K562 (cell line): Measurements from ENCODE around the gene WNT6. TPM values are rescaled to one million over a fixed set of nuclear protein-coding genes. Genes with fewer than 3 reads are reported as not detected.

ENCODE experiments used
- ATAC-seq: fragments of 200-7000 bp; cut with Tn5 transposase; 3 replicates; pipeline ENCODE4 v1.9.1; 2020; ENCODE audit warnings: moderate library complexity
- BruUV-seq: library from RNA; stranded (reverse); fragments of 400-500 nt; replicated peaks from 2 replicates; lab custom pipeline; 2021; lab: Mats Ljungman, UMichigan
- CTCF ChIA-PET: fragments of 300-600 bp; formaldehyde crosslinking; extraction: SDS; loops from one replicate; lab custom pipeline; 2021; ENCODE audit warnings: low intra/inter-chr PET ratio; lab: Yijun Ruan, JAX
- POLR2A ChIA-PET: fragments of 300-600, 350-650 bp; sonication (Branson Sonifier 250); formaldehyde crosslinking; extraction: SDS; loops from one replicate; lab custom pipeline; 2021; ENCODE audit warnings: antibody characterized with exemption, inconsistent platforms; lab: Yijun Ruan, JAX
- DNase-seq, 4 experiments: peaks; one replicate each; pipeline versions ENCODE4 v3.0.0 to v3.0.0-alpha.2; 2011 to 2018; ENCODE audit warnings: low spot score in 3 of 4, mixed read lengths in 3 of 4; ENCODE audit errors: extremely low read depth in 1 of 4
- FAIRE-seq: peaks from 2 replicates; lab custom pipeline; 2011; peaks lifted over from hg19 to GRCh38; lab: Jason Lieb, UNC
- H2AFZ ChIP-seq: 2 replicates; pipeline ENCODE4 v1.6.0; 2011; ENCODE audit warnings: low read depth, low read length, control low read depth, inconsistent platforms
- H3K27ac ChIP-seq: fragments of 200-600 bp; 3 replicates; pipeline ENCODE4 v1.8.0; 2011; ENCODE audit warnings: low read depth, mild to moderate bottlenecking, control low read depth, inconsistent platforms, low read length, moderate library complexity, mixed read lengths; ENCODE audit errors: extremely low read depth
- H3K27me3 ChIP-seq, 2 experiments: fragments of 300-600 bp in 1 of 2; 2 replicates in 1 of 2; 3 replicates in 1 of 2; pipeline versions ENCODE4 v1.6.0 to v1.8.0; 2011; ENCODE audit warnings: inconsistent platforms in 2 of 2, low read length in 2 of 2, mild to moderate bottlenecking in 1 of 2, mixed read lengths in 1 of 2, moderate library complexity in 1 of 2; ENCODE audit not compliant: control insufficient read depth in 2 of 2, insufficient read depth in 2 of 2
- H3K36me3 ChIP-seq: fragments of 300-600 bp; 3 replicates; pipeline ENCODE4 v1.8.0; 2011; ENCODE audit warnings: mild to moderate bottlenecking, low read length, inconsistent platforms; ENCODE audit not compliant: control insufficient read depth, insufficient read depth
- H3K4me1 ChIP-seq, 2 experiments: fragments of 200-600 bp in 1 of 2; replicated peaks in 1 of 2; 2 replicates in 1 of 2; 3 replicates in 1 of 2; pipeline versions ENCODE4 v1.5.1 to v1.8.0; 2011; ENCODE audit warnings: inconsistent platforms in 2 of 2, low read length in 2 of 2, mild to moderate bottlenecking in 1 of 2, mixed read lengths in 1 of 2, moderate library complexity in 1 of 2; ENCODE audit not compliant: control insufficient read depth in 2 of 2, insufficient read depth in 2 of 2
- H3K4me2 ChIP-seq: 2 replicates; pipeline ENCODE4 v1.6.1; 2011; ENCODE audit warnings: low read length, control low read depth, inconsistent platforms, mixed read lengths; ENCODE audit not compliant: insufficient read depth
- H3K4me3 ChIP-seq: fragments of 200-600 bp; sonication (generic), shearing (Covaris generic); 2 replicates; pipeline ENCODE4 v1.5.1; 2016; ENCODE audit warnings: control low read depth, inconsistent platforms
- H3K79me2 ChIP-seq: fragments of 200-600 bp; 3 replicates; pipeline ENCODE4 v1.8.0; 2011; ENCODE audit warnings: low read length, inconsistent platforms; ENCODE audit not compliant: control insufficient read depth, insufficient read depth
- H3K9ac ChIP-seq, 2 experiments: 2 replicates each; pipeline versions ENCODE4 v1.6.0 to v1.6.1; 2011; ENCODE audit warnings: low read depth in 2 of 2, low read length in 2 of 2, control low read depth in 1 of 2, inconsistent platforms in 1 of 2, mild to moderate bottlenecking in 1 of 2, mixed read lengths in 1 of 2; ENCODE audit not compliant: insufficient read depth in 1 of 2
- H3K9me1 ChIP-seq: one replicate; pipeline ENCODE4 v1.6.0; 2011; ENCODE audit warnings: inconsistent platforms, mild to moderate bottlenecking, low read length, moderate library complexity; ENCODE audit not compliant: control insufficient read depth, insufficient read depth
- H3K9me3 ChIP-seq: replicated peaks from 2 replicates; pipeline ENCODE4 v1.5.1; 2011; ENCODE audit warnings: low read depth, low read length, inconsistent platforms; ENCODE audit not compliant: control insufficient read depth, insufficient read depth
- H4K20me1 ChIP-seq: replicated peaks from 2 replicates; pipeline ENCODE4 v1.6.1; 2011; ENCODE audit warnings: low read length, inconsistent platforms, mixed read lengths; ENCODE audit not compliant: control insufficient read depth, insufficient read depth
- ARNT ChIP-seq, 2 experiments: fragments of 450-650 bp; IDR thresholded peaks; 2 replicates each; pipeline ENCODE4 v1.6.1; 2016; ENCODE audit warnings: mild to moderate bottlenecking in 1 of 2
- BACH1 ChIP-seq: fragments of 200-800 bp; sonication (Bioruptor generic); IDR thresholded peaks from 2 replicates; pipeline ENCODE4 v1.6.1; 2016; ENCODE audit warnings: missing genetic modification characterization, missing compliant biosample characterization
- EP400 ChIP-seq: fragments of 450-650 bp; IDR thresholded peaks from 2 replicates; pipeline ENCODE4 v1.6.1; 2017; ENCODE audit warnings: antibody characterized with exemption, mild to moderate bottlenecking, moderate library complexity
- ERF ChIP-seq: fragments of 450-650 bp; formaldehyde crosslinking; IDR thresholded peaks from 2 replicates; pipeline ENCODE4 v1.4.0; 2020; ENCODE audit warnings: mild to moderate bottlenecking, mixed read lengths
- ETV5 ChIP-seq: sonication (generic); formaldehyde crosslinking; IDR thresholded peaks from 2 replicates; pipeline ENCODE4 v1.4.0; 2020; ENCODE audit warnings: low read depth, mild to moderate bottlenecking, missing genetic modification reagents
- HOXB6 ChIP-seq: fragments of 250-450 bp; sonication (Bioruptor Pico); IDR thresholded peaks from 2 replicates; pipeline ENCODE4 v1.5.1; 2022; ENCODE audit warnings: mild to moderate bottlenecking, borderline replicate concordance
- KLF16 ChIP-seq: IDR thresholded peaks from 2 replicates; pipeline ENCODE4 v1.6.1; 2016; ENCODE audit warnings: antibody characterized with exemption
- NBN ChIP-seq: fragments of 450-650 bp; IDR thresholded peaks from 2 replicates; pipeline ENCODE4 v1.6.1; 2016; ENCODE audit warnings: low read depth, mild to moderate bottlenecking
- NCOA4 ChIP-seq: fragments of 450-650 bp; IDR thresholded peaks from 2 replicates; pipeline ENCODE4 v1.6.1; 2018; ENCODE audit warnings: mild to moderate bottlenecking; ENCODE audit not compliant: partially characterized antibody
- NCOA6 ChIP-seq: fragments of 450-650 bp; IDR thresholded peaks from 2 replicates; pipeline ENCODE4 v1.6.1; 2017; ENCODE audit warnings: mild to moderate bottlenecking
- TAF9B ChIP-seq: fragments of 450-650 bp; IDR thresholded peaks from 2 replicates; pipeline ENCODE4 v1.6.1; 2018; ENCODE audit warnings: mild to moderate bottlenecking; ENCODE audit not compliant: partially characterized antibody
- ZNF408 ChIP-seq: fragments of 250-450 bp; sonication (Bioruptor Pico); IDR thresholded peaks from 2 replicates; pipeline ENCODE4 v1.4.0; 2020; ENCODE audit warnings: low read depth, mild to moderate bottlenecking, moderate library complexity
- ZNF551 ChIP-seq: fragments of 250-450 bp; sonication (Bioruptor Pico); IDR thresholded peaks from 2 replicates; pipeline ENCODE4 v1.5.0; 2021; ENCODE audit warnings: mild to moderate bottlenecking, moderate library complexity
- WGBS: fragments of 100-300 bp; shearing (Covaris generic); methylation state at CpG from one replicate; pipeline ENCODE4 v1.1.6; 2016; ENCODE audit warnings: low coverage, mixed read lengths; ENCODE audit not compliant: insufficient coverage; ENCODE audit errors: missing lambda C conversion rate; 5-methylcytosine and 5-hydroxymethylcytosine counted together
- in situ Hi-C: fragments of 300-500 bp; cut with MboI; formaldehyde crosslinking; loops from 4 replicates; pipeline ENCODE4 v1.15.0; 2018; ENCODE audit warnings: inconsistent platforms, mixed read lengths
- intact Hi-C: fragments of 100-400 bp; cut with micrococcal nuclease; formaldehyde crosslinking; loops from 2 replicates; pipeline ENCODE4 v1.14.2; 2022
- polyA plus RNA-seq, 8 experiments: library from polyadenylated mRNA; depleted of rRNA in 4 of 8; stranded (reverse) in 5 of 8; unstranded in 3 of 8; fragments of >200 nt; fragmentation: Nextera tagmentation in 2 of 8; fragmentation: Illumina TruSeq in 1 of 8; extraction: Ambion mirVana in 2 of 8; extraction: Trizol in 1 of 8; gene quantifications; 2 replicates each; pipeline versions ENCODE4 v1.2.1 to v1.2.3, GENCODE V29; 2011 to 2014; ENCODE audit warnings: inconsistent platforms in 1 of 8, missing spikeins in 1 of 8
- total RNA-seq, 7 experiments: library from RNA; depleted of rRNA in 6 of 7; stranded (reverse); fragments of >200 nt in 6 of 7; fragmentation: Illumina TruSeq in 2 of 7; extraction: Trizol in 2 of 7; gene quantifications; 2 replicates each; pipeline versions ENCODE4 v1.2.1 to v1.2.3, GENCODE V29; 2011 to 2021; ENCODE audit warnings: low replicate concordance in 1 of 7
- TF ChIP-seq, protein P1 (sequence below), 2 experiments: fragments of 450-650 bp in 1 of 2; sonication (generic) in 1 of 2; formaldehyde crosslinking in 1 of 2; IDR thresholded peaks; 2 replicates each; pipeline versions ENCODE4 v1.7.1 to v1.9.0; 2016 to 2022; ENCODE audit warnings: inconsistent platforms in 1 of 2, mild to moderate bottlenecking in 1 of 2, missing genetic modification reagents in 1 of 2

The WNT6 gene
- total and polyA plus RNA-seq, 9 of the 15 experiments (the other 6 are each of a cell fraction or from before 2014, with no cell fraction given): not detected

DNA sequence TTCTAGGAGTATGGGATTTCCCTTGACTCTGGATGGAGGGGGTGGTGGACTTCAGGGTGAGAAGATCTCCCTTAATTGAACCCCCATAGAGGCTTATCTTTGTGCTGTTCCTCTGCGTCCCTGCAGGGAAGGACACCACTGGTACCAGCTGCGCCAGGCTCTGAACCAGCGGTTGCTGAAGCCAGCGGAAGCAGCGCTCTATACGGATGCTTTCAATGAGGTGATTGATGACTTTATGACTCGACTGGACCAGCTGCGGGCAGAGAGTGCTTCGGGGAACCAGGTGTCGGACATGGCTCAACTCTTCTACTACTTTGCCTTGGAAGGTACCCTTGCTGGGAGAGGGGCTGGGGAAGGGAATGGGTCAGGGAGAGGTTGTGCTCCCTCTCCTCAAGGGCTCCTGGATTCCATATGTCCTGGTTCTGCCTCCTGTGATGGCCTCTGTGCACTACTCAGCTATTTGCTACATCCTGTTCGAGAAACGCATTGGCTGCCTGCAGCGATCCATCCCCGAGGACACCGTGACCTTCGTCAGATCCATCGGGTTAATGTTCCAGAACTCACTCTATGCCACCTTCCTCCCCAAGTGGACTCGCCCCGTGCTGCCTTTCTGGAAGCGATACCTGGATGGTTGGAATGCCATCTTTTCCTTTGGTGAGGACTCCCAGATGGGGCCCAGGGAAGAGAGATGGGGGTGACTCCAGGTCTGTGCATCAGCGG lies 47.3 kb upstream of the WNT6 start:
- intact Hi-C loops: no loop called here
- Histone ChIP-seq H3K4me3 (no peak overlapping the region), H2AFZ (no peak overlapping the region), H3K79me2 (no peaks in the 10 kb centered on the region), H3K9ac (no peak overlapping the region), H4K20me1 (no peaks in the 10 kb centered on the region), H3K9me1 (no peaks in the 10 kb centered on the region), H3K36me3 (no peaks in the 10 kb centered on the region), H3K27me3 (peaks cover 14 to 52% of the 10 kb centered on the region in 2 experiments; a peak in 4 of 5 replicates), H3K9me3 (no peaks in the 10 kb centered on the region), H3K4me1 (no peaks in the 10 kb centered on the region), H3K4me2 (no peak overlapping the region), H3K27ac (no peak overlapping the region)
- WGBS: 19% methylated on average over 19 of the region's 21 CpGs
- in situ Hi-C loops: no loop called here
- CTCF ChIA-PET: no interaction called here
- no peak for DNase-seq
- BruUV-seq: no TSS peak
- ATAC-seq: no peak
- POLR2A ChIA-PET: no interaction called here
- no peak for FAIRE-seq
- TF ChIP-seq, protein P1, sequence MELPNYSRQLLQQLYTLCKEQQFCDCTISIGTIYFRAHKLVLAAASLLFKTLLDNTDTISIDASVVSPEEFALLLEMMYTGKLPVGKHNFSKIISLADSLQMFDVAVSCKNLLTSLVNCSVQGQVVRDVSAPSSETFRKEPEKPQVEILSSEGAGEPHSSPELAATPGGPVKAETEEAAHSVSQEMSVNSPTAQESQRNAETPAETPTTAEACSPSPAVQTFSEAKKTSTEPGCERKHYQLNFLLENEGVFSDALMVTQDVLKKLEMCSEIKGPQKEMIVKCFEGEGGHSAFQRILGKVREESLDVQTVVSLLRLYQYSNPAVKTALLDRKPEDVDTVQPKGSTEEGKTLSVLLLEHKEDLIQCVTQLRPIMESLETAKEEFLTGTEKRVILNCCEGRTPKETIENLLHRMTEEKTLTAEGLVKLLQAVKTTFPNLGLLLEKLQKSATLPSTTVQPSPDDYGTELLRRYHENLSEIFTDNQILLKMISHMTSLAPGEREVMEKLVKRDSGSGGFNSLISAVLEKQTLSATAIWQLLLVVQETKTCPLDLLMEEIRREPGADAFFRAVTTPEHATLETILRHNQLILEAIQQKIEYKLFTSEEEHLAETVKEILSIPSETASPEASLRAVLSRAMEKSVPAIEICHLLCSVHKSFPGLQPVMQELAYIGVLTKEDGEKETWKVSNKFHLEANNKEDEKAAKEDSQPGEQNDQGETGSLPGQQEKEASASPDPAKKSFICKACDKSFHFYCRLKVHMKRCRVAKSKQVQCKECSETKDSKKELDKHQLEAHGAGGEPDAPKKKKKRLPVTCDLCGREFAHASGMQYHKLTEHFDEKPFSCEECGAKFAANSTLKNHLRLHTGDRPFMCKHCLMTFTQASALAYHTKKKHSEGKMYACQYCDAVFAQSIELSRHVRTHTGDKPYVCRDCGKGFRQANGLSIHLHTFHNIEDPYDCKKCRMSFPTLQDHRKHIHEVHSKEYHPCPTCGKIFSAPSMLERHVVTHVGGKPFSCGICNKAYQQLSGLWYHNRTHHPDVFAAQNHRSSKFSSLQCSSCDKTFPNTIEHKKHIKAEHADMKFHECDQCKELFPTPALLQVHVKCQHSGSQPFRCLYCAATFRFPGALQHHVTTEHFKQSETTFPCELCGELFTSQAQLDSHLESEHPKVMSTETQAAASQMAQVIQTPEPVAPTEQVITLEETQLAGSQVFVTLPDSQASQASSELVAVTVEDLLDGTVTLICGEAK (IDR thresholded peaks at IDR 0.05): no peak
- TF ChIP-seq, protein P1 (CRISPR knock-in tag; IDR thresholded peaks at IDR 0.05): no peak
- TF ChIP-seq ZNF551 (CRISPR knock-in tag): no peak
- no peak for TF ChIP-seq ETV5
- TF ChIP-seq KLF16: no peak
- TF ChIP-seq ARNT (IDR thresholded peaks at IDR 0.05): no peak
- no peak for TF ChIP-seq NCOA4
- no peak for TF ChIP-seq NBN
- no peak for TF ChIP-seq EP400
- TF ChIP-seq BACH1 (tag): no peak
- no peak for TF ChIP-seq HOXB6 (CRISPR knock-in tag)
- TF ChIP-seq TAF9B: no peak
- no peak for TF ChIP-seq ZNF408 (CRISPR knock-in tag)
- no peak for TF ChIP-seq ERF (CRISPR knock-in tag)
- no peak for TF ChIP-seq NCOA6
